Activated CD4-positive, alpha-beta T cell treated with anti-CD3 and anti-CD28 coated beads, Interleukin-2, amount 50 U/mL, for 16 hours (primary cell): ENCODE measurements around the gene XPO6.
"Not testable (repeated sequence)": the region's sequence is repeated elsewhere in the genome, so short reads cannot be mapped to it uniquely, and the experiment has no call there.

ENCODE experiments used
- DNase-seq: peaks from one replicate; pipeline ENCODE4 v3.0.0-alpha.2; 2020

XPO6 gene, protein sequence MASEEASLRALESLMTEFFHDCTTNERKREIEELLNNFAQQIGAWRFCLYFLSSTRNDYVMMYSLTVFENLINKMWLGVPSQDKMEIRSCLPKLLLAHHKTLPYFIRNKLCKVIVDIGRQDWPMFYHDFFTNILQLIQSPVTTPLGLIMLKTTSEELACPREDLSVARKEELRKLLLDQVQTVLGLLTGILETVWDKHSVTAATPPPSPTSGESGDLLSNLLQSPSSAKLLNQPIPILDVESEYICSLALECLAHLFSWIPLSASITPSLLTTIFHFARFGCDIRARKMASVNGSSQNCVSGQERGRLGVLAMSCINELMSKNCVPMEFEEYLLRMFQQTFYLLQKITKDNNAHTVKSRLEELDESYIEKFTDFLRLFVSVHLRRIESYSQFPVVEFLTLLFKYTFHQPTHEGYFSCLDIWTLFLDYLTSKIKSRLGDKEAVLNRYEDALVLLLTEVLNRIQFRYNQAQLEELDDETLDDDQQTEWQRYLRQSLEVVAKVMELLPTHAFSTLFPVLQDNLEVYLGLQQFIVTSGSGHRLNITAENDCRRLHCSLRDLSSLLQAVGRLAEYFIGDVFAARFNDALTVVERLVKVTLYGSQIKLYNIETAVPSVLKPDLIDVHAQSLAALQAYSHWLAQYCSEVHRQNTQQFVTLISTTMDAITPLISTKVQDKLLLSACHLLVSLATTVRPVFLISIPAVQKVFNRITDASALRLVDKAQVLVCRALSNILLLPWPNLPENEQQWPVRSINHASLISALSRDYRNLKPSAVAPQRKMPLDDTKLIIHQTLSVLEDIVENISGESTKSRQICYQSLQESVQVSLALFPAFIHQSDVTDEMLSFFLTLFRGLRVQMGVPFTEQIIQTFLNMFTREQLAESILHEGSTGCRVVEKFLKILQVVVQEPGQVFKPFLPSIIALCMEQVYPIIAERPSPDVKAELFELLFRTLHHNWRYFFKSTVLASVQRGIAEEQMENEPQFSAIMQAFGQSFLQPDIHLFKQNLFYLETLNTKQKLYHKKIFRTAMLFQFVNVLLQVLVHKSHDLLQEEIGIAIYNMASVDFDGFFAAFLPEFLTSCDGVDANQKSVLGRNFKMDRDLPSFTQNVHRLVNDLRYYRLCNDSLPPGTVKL

DNA sequence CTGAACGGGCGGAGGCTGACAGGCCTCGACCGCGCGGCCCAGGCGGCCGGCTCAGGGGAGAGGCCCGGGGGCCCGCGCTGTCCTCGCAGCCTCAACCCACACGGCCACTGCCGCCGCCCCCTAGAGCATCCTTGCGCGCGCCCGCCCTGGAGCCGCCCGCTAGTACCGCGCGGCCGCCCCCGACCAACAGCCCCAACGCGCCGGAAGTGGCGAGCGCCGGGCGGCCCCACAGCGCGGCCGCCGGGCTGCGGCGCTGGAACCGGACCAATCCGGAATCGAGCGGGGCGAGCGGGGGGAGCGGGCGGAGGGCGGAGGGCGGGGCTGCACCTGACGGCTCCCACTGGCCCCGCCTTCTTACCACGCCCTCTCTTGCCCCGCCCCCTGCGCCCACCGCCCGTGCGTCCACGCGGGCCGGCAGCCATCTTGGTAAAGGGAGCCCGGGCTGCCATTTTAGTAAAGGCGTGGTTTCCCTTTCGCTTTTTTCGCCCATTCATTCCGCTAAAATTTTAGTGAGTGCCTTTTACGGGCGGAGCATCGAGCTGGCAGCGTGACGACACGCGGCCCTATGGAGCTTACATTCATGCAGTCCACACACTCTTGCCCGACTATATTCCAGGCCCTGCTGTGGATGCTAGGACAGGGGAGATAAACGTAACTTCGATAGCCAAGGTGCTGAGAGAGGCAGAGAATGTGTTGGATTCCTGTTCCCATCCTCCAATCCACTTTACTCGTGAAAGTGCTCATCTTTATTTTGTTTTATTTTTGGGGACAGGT is at the start of gene XPO6:
Gene XPO6, minus strand, starts transcription at position 208 of the 774 bp plus-strand sequence. CDS start 597 bp downstream, outside the sequence.
- DNase-seq = peak; percentile 98

DNA sequence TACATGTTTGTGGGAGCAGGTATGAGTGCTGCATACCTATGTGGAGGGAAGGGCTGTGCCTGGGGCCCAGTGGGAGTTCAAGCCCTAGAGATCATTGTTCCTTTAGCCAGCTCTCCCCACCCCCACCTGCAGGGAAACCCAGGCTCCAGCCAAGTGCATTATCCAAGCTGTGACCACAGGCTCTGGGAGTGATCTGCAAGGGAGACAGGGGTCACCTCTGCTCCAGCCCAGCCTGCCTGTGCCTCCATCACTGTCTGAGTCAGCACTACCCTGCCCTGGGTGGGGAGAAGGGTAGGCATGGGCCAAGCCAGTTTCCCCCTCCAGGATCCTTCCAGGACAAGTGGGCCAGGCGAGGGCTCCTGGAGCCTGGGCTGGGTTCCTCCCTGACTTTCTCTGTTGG is 48.4 kb upstream of the XPO6 start:
- no peak for DNase-seq

DNA sequence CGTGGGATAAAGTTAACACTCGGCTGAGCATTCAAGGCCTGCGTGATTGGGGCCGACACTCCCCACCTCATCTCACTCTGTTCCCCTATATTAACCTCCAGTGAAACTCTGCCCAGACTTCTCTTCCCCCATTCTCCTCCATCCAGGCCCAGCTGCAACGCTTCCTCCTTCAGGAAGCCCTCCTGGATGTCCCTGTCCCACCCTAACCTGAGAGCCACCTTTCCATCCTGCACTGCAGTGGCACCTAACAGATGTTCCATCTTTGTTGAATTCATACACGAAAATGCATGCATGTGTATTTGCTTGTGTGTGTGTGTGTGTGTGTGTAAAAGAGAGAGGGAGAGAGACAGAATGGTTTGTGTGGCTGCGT is 48.0 kb upstream of the XPO6 start:
- no peak for DNase-seq

DNA sequence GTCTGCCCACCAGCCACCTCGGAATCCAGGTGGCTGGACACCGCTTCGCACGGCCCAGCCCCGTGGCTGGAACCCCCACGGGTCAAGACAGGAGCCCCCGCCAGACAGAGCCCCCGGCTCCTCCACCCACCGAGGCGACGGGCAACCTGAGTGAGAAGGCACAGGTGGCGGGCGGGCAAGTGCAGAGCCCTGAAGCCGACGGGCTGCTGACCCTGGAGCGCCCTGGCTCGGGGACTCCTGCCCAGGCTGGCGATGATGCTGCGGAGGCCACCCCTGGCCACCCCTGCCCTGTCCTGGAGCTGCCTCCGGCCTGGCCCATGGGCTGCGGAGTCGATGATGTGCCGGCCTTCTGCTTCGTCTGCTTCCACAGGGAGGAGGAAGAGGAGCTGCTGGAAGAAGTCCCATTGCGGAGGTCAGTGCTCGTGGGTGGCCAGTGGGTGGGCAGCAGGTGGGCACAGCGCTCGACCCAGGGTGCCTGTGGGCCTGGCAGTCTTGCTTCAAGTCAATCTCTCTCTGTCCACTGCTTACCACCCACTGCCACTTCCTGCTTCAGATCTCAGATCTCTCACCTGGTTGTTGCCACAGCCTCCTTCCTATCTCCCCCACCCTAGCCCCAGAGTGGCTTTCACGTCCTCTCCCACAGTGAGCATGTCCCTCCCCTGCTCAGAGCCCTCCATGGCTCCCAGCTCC is 47.5 kb upstream of the XPO6 start:
- DNase-seq = no peak

DNA sequence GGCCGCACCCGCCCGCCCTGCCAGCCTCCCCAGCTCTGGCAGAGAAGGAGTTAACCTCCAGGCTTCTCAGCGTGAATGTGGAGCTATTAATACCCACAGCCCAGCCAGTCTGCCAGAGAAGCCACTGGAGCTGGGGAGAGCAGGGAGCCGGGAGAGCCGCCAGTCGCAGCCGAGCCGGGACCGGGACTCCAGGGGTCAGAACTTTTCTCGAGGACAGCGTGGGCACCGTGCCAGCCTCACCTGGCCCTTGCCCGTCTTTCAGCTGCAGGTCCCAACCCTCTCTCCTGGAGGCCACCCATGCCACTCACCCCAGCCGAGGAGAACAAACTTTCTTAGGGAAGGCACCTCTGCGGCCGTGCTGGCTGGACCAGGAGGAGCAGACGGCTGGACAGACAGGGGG is 46.8 kb upstream of the XPO6 start:
- DNase-seq = no peak

DNA sequence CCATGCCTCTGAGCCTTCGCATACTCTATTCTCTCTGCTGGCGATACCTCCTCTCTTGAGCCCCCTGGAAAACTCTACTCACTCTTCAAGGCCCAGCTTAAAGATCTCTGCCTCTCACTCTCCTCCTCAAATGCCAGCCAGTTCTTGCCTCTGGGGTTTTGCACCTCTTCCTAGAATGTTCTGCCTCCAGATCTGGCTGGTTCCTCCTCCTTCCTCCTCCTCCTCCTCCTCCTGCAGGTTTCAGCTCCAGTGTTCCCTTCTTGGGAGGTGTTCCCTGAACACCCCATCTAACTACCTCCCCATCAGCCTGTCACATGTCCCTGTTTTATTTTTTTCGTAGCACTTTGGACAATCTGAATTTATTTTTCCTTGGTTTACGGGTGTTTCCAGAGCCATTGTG is 45.5 kb upstream of the XPO6 start:
- DNase-seq = no peak

DNA sequence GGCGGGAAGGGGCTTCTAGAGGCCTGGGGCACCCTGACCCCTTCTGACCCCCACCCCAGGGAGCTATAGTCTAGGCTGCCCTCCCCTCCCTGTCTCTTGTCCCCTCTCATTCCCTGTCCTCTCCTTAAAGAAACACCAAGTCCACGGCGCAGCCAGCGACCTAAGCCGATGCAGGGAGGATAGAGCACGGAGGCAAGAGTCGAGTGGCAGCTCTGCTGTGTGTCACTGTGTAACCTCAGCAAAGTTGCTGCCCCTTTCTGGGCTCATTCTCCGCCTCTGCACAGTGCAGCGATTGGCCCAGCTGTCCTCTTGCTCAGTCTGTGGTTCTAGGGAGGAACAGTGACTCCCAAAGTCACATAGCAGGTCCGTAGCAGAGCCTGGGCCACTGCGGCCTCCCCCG is 44.1 kb upstream of the XPO6 start:
- no peak for DNase-seq

DNA sequence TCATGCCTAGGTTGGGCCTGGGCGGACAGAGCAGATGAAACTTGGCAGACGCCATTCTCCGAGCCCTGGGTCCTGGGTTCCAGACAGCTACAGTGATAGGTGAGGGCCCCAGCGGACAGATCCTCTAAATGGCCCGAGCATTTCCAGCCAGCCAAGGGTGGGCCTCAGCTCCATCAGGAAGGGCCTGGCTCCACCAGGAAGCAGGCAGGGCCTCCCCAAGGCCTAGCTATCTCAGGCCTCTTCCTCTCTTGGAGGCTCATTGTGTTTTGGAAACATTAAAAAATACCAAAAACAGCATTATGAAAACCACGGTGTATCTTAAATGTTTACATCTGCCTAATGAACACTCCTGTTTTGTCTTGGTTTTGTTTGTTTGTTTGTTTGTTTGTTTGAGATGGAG is 42.4 kb upstream of the XPO6 start:
- no peak for DNase-seq

DNA sequence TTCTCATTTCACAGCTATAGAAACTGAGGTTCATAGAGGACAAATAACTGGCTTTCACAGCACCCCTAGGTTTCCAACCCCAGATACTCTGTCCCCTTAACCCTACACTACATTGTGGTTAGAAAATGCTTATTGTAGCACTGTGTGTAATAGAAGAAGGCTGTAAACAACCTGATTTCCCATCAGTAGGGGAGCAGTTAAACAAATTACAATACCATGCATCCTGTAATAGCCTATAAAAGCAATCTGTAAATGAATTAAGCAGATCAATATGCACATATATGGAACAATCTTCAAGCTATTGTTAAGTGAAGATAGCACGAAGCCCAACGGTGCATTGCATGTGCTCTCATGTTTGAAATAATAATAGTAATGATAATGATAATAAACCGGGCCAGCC is 39.2 kb upstream of the XPO6 start:
- DNase-seq = no peak

DNA sequence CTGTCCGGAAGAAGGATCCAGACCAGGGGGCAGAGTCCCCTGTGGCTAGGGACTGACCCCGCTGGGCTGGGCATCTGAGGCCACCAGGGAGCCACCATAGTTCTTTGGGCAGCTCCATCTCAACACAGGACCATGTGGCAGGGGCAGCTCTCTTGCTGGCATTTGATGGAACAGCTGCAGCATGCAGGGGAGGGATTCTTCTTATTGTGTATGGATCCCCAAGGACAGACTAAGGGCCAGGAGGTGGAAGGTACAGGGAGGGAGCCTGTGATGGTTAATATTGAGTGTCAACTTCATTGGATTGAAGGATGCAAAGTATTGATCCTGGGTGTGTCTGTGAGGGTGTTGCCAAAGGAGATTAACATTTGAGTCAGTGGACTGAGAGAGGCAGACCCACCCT is 37.7 kb upstream of the XPO6 start:
- not testable (repeated sequence) for DNase-seq

DNA sequence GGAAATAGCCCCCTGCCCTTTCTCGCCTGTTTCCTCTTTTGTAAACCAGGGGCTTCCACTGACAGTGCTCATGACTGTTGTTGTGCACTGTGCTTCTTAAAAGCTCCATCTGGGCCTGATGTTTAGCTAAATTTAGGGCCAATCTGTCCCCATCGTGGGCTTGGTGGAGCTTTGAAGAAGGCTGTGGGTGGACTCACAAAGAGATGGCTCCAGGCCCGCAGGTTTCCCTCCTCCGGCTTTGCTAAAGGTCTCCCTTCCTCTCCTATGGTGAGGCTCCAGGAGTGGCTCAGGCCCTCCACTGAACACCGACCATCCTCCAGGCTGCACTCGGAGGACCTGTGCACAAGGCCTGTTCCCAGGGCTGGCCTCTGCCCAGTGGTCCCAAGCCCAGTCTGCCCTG is 30.2 kb upstream of the XPO6 start:
- no peak for DNase-seq

DNA sequence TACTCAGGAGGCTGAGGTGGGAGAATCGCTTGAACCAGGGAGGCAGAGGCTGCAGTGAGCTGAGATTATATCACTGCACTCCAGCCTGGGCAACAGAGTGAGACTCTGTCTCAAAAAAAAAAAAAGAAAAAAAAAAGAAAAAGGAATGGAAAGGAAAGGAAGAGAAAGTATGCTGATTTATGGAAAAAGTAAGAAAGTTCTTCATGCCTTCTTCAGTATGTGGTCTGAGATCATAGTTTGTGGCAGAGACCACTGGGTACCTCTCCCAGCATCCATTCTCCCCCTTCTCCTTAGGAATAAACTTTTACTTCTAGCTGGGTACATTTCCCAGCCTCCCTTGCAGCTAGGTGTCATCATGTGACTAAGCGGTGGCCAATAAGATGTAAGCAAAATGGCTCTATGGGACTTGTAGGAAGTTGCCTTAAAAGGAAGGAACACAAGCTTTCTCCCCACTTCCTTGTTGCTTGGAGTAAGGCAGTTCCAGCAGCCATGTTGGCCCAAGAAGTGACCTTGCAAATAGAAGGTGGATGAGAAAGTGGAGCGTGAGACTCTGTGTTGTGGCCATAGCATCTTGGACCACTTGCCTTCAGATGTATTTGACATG is 26.1 kb upstream of the XPO6 start:
- DNase-seq = no peak

DNA sequence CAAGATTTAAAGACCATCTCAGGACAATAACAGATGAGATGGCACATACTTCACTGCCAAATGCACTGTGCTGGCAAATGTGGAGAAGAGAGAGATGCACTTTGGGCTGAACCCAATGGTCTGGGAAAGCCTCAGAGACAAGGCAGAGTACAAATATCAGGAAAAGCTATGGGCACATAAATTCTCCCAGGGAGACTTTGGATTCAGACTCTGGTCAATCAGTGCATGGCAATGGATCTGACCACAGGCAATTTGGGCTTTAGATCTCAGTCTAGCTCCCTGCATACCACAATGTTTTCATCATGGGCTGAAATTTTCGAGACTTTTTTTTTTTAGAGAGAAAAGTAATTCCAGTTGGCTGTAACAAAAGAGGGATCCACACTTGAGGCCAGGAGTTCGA is 20.0 kb upstream of the XPO6 start:
- DNase-seq = no peak

DNA sequence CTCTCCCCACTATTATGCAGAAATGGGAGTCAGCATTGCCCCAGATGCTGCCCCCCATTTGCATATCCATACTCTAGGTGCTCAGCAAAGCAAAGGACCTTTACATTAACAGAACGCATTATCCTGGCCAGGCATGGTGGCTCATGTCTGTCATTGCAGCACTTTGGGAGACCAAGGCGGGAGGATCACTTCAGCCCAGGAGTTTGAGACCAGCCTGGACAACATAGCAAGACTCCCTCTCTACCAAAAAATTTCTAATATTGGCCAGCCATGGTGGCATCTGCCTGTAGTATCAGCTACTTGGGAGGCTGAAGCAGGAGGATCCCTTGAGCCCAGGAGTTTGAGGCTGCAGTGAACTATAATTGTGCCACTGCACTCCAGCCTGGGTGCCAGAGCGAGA is 12.1 kb upstream of the XPO6 start:
- not testable (repeated sequence) for DNase-seq

DNA sequence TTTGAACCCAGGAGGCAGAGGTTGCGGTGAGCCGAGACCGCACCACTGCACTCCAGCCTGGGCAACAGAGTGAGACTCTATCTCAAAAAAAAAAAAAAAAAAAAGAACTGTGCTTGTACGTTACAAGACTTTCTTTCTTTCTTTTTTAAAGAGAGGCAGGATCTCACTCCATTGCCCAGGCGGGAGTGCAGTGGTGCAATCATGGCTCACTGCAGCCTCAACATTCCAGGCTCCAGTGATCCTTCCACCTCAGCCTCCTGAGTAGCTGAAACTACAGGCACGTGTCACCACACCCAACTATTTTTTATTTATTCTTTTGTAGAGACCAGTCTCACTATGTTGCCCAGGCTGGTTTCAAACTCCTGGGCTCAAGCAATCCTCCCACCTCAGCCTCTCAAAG is 8.0 kb upstream of the XPO6 start:
- not testable (repeated sequence) for DNase-seq

DNA sequence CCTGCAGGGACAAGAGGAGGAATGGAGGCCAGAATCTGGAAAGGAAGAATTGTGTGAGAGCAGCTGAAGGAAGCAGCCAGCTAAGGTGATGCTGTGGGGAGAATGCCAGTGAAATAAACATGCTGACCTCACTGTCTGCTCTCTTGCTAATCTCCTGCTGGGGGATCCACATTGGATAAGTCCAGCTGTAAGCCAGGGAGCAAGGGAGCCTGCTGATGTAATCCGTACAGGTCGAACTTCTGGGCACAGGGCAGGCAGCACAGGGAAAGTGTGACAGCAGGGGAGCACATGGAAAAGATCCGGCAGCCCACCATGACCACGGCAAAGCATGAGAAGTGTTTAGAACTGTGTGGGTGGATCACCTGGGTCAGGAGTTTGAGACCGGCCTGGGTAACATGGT is 7.5 kb upstream of the XPO6 start:
- no peak for DNase-seq

DNA sequence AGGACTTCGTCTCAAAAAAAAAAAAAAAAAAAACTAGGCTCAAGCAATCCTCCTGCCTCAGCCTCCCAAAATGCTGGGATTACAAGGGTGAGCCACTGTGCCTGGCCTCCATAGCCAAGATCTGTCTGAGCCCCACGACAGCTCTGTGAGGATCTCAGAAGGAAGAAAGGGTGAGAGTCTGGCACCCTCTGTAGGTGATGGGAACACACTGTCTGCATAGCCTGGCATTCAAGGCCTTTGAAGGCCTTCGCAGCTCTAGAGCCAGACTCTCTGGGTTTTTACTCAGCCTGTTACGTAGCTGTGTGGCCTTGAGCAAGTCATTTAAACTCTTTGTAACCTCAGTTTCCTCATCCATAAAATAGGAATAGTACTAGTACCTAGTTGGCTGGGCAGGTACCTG is 6.3 kb upstream of the XPO6 start:
- DNase-seq = peak; percentile 66

DNA sequence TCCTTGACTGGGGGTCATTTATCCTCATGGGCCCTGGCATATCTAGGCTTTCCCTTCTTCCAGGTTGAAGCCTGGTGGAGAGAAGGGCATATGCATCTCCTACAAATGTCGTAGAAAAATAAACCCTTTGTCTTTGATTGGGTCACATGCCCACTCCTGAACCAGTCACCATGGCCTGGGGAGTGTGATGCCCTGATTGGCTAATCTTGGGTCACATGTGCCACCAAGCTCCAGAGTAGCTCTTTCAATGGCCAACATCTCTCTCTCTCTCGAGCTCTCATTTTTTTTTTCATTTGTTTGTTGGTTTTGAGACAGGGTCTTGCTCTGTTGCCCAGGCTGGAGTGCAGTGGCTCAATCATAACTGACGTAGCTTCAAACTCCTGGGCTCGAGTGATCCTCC is 5.6 kb upstream of the XPO6 start:
- DNase-seq = no peak

DNA sequence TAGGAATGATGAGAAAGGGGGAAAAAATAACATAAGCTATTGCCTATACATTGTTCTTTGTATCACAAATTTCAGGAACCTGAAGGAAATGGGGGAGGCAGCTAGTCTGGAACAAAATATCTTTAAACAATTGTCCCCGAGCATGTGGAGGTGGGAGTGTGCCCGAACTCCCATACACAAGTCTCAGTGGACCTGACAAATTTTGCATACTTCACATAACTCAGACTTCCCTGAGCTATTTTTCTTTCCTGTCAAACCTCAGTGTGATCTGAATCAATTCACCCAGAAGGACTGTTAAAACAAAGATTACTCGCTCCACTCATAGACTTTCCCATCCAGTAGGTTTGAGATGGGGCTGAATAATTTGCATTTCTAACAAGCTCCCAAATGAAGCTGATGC is 1.6 kb upstream of the XPO6 start:
- no peak for DNase-seq

DNA sequence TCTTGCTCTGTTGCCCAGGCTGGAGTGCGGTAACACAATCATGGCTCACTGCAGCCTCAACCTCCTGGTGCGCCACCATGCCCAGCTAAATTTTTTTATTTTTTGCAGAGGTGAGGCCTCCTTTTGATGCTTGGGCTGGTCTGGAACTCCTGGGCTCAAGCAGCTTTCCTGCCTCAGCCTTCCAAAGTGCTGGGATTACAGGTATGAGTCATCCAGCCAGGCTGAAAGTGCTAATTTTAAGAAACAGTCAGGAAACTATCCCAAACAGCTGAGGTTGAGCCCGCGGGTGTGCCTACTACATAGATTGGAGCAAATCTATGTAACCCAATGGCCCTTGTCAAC is 738 bp upstream of the XPO6 start:
- no peak for DNase-seq

DNA sequence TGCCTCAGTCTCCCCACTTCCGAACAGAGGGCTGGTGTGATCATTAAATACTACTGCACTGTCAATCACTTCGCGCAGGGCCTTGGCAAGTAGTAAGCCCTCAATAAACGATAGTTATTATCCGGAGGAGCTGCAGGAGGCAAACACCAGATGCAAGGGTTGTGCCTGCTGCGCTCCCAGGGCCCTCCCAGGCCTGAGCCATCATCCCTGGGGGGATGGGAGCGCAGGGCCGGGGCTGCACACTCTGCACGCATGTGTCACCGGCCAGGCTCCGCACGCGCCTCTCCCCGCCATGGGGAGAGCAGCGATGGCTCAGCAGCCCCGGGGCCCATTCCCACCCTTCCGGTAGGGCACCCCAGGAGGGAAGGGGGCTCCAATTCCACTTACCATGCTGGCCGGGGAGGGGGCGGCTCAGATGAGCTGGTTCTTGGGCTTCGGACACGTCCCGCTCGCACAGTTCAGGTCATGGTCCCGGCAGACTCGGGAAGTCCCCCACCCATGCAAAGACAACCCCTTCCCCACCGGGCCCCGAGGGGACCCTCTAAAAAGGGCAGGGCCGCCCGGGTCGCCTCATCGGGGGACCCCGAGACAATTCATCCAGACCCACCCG is 681 bp downstream of the XPO6 start:
- peak; percentile 69 for DNase-seq

DNA sequence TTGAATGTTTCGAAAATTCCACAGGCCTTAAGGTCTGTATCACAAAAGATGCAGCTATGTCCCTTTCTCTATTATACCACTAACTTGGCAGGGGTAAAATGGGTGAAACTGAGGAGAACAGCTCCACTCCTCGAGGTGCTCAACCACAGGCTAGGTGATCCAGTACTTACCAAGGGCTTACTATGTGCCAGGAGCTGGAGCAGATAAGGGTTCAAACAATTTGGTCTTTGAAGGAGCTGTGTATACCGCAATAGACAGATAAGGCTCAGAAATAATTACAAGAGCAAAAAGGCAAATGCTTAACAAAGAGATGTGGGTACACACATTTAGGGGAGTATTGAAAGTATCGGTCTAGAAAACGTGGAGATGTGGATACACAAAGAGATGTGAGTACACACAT is 1.5 kb downstream of the XPO6 start:
- no peak for DNase-seq
